Mesenchymal stem cell (in vitro differentiated cells and primary cell): ENCODE results near the gene DBNL.
A peak's percentile ranks its signal among the peaks of the same experiment; 100 is the strongest.

ENCODE experiments used
- DNase-seq: peaks from one replicate; pipeline ENCODE4 v3.0.0-alpha.2; 2013
- H2AFZ ChIP-seq: one replicate; pipeline ENCODE4 v1.6.1; 2013; ENCODE audit warnings: low read depth, mild to moderate bottlenecking, control low read depth, inconsistent platforms, low read length, moderate library complexity
- H2AK5ac ChIP-seq: 2 replicates; pipeline ENCODE4 v1.6.1; 2013; ENCODE audit warnings: low read length, moderate library complexity, mild to moderate bottlenecking, inconsistent platforms; ENCODE audit not compliant: severe bottlenecking
- H2BK120ac ChIP-seq: one replicate; pipeline ENCODE4 v1.6.1; 2013; ENCODE audit warnings: low read depth, mild to moderate bottlenecking, inconsistent platforms, low read length, moderate library complexity
- H2BK12ac ChIP-seq, 2 experiments: one replicate each; pipeline ENCODE4 v1.6.1; 2013; ENCODE audit warnings: inconsistent platforms in 2 of 2, low read length in 2 of 2, mild to moderate bottlenecking in 2 of 2, moderate library complexity in 2 of 2, control low read depth in 1 of 2
- H2BK15ac ChIP-seq: one replicate; pipeline ENCODE4 v1.6.1; 2013; ENCODE audit warnings: mild to moderate bottlenecking, low read depth, inconsistent platforms; ENCODE audit not compliant: poor library complexity, severe bottlenecking
- H2BK5ac ChIP-seq: 2 replicates; pipeline ENCODE4 v1.6.1; 2013; ENCODE audit warnings: low read depth, mild to moderate bottlenecking, low read length, control low read depth, inconsistent platforms; ENCODE audit not compliant: poor library complexity, severe bottlenecking
- H3K14ac ChIP-seq, 2 experiments: one replicate each; pipeline ENCODE4 v1.6.1; 2013; ENCODE audit warnings: inconsistent platforms in 2 of 2, low read length in 2 of 2, control low read depth in 1 of 2, mild to moderate bottlenecking in 1 of 2, moderate library complexity in 1 of 2
- H3K18ac ChIP-seq, 2 experiments: one replicate each; pipeline ENCODE4 v1.6.1; 2013; ENCODE audit warnings: inconsistent platforms in 2 of 2, low read length in 2 of 2, control low read depth in 1 of 2, low read depth in 1 of 2, mild to moderate bottlenecking in 1 of 2
- H3K23ac ChIP-seq, 2 experiments: one replicate each; pipeline ENCODE4 v1.6.1; 2013; ENCODE audit warnings: inconsistent platforms in 2 of 2, low read length in 2 of 2, mild to moderate bottlenecking in 2 of 2, moderate library complexity in 2 of 2, control low read depth in 1 of 2
- H3K27ac ChIP-seq: 2 replicates; pipeline ENCODE4 v1.5.1; 2013; ENCODE audit warnings: mild to moderate bottlenecking, moderate library complexity, low read length, control low read depth, inconsistent platforms; ENCODE audit not compliant: poor library complexity, severe bottlenecking
- H3K27me3 ChIP-seq, 2 experiments: 2 replicates each; pipeline versions ENCODE4 v1.6.1 to v1.7.0; 2013; ENCODE audit warnings: low read length in 2 of 2, mild to moderate bottlenecking in 2 of 2, moderate library complexity in 2 of 2, control low read depth in 1 of 2, inconsistent platforms in 1 of 2; ENCODE audit not compliant: control insufficient read depth in 1 of 2, insufficient read depth in 1 of 2
- H3K36me3 ChIP-seq, 2 experiments: 2 replicates each; pipeline versions ENCODE4 v1.6.1 to v1.7.0; 2013; ENCODE audit warnings: low read length in 2 of 2, control low read depth in 1 of 2, inconsistent platforms in 1 of 2, low read depth in 1 of 2, mild to moderate bottlenecking in 1 of 2; ENCODE audit not compliant: insufficient read depth in 2 of 2, control insufficient read depth in 1 of 2
- H3K4ac ChIP-seq, 2 experiments: one replicate each; pipeline ENCODE4 v1.6.1; 2013; ENCODE audit warnings: inconsistent platforms in 2 of 2, low read length in 2 of 2, mild to moderate bottlenecking in 2 of 2, moderate library complexity in 2 of 2, control low read depth in 1 of 2, low read depth in 1 of 2
- H3K4me1 ChIP-seq: 2 replicates; pipeline ENCODE4 v1.6.1; 2013; ENCODE audit warnings: low read depth, low read length, control low read depth; ENCODE audit not compliant: control insufficient read depth, insufficient read depth
- H3K4me2 ChIP-seq: 2 replicates; pipeline ENCODE4 v1.6.1; 2013; ENCODE audit warnings: low read length, mild to moderate bottlenecking, inconsistent platforms; ENCODE audit not compliant: poor library complexity, severe bottlenecking
- H3K4me3 ChIP-seq, 2 experiments: 2 replicates each; pipeline versions ENCODE4 v1.5.1 to v1.7.0; 2013; ENCODE audit warnings: low read length in 2 of 2, mild to moderate bottlenecking in 2 of 2, control low read depth in 1 of 2, low read depth in 1 of 2; ENCODE audit not compliant: insufficient read depth in 1 of 2
- H3K79me1 ChIP-seq: replicated peaks from 2 replicates; pipeline ENCODE4 v1.6.1; 2013; ENCODE audit warnings: mild to moderate bottlenecking, control low read depth, low read length, inconsistent platforms; ENCODE audit not compliant: poor library complexity, severe bottlenecking
- H3K9ac ChIP-seq: 2 replicates; pipeline ENCODE4 v1.7.0; 2013; ENCODE audit warnings: mild to moderate bottlenecking, low read length, moderate library complexity
- H3K9me3 ChIP-seq: 2 replicates; pipeline ENCODE4 v1.7.0; 2013; ENCODE audit warnings: mild to moderate bottlenecking, low read length; ENCODE audit not compliant: control insufficient read depth
- H4K8ac ChIP-seq: one replicate; pipeline ENCODE4 v1.6.1; 2013; ENCODE audit warnings: inconsistent platforms, mild to moderate bottlenecking, low read length, moderate library complexity
- H4K91ac ChIP-seq: one replicate; pipeline ENCODE4 v1.6.1; 2013; ENCODE audit warnings: mild to moderate bottlenecking, low read length, inconsistent platforms
- WGBS: methylation state at CpG from one replicate; pipeline ENCODE4 v1.1.7; 2013; ENCODE audit warnings: mixed read lengths; 5-methylcytosine and 5-hydroxymethylcytosine counted together

DBNL gene

GRCh38 chr7:44107961-44108767, 63.7 kb downstream of the DBNL start:
- no peak overlapping the region for H3K23ac ChIP-seq
- no peak overlapping the region for H3K9ac ChIP-seq
- no peak overlapping the region for H2BK12ac ChIP-seq
- no peak overlapping the region for H2BK120ac ChIP-seq
- DNase-seq, result no peak
- peaks cover 62% of the 10 kb centered on the region for H3K4me1 ChIP-seq
- H3K18ac ChIP-seq, result no peak overlapping the region
- no peak overlapping the region for H3K4me3 ChIP-seq
- no peak overlapping the region for H3K14ac ChIP-seq
- no peak overlapping the region for H2BK15ac ChIP-seq
- no peaks in the 10 kb centered on the region for H3K27me3 ChIP-seq
- H4K91ac ChIP-seq, result no peak overlapping the region
- 96% methylated on average over 18 of the region's 21 CpGs for WGBS
- no peak overlapping the region for H2BK5ac ChIP-seq
- H4K8ac ChIP-seq, result no peak overlapping the region
- no peaks in the 10 kb centered on the region for H3K9me3 ChIP-seq
- no peak overlapping the region for H3K4ac ChIP-seq
- no peak overlapping the region for H2AK5ac ChIP-seq
- H2AFZ ChIP-seq, result no peak overlapping the region
- H3K27ac ChIP-seq, result no peak overlapping the region
- no peak overlapping the region for H3K4me2 ChIP-seq
- peaks cover 66 to 73% of the 10 kb centered on the region in 2 experiments for H3K36me3 ChIP-seq
- peaks cover 18% of the 10 kb centered on the region for H3K79me1 ChIP-seq

DNA sequence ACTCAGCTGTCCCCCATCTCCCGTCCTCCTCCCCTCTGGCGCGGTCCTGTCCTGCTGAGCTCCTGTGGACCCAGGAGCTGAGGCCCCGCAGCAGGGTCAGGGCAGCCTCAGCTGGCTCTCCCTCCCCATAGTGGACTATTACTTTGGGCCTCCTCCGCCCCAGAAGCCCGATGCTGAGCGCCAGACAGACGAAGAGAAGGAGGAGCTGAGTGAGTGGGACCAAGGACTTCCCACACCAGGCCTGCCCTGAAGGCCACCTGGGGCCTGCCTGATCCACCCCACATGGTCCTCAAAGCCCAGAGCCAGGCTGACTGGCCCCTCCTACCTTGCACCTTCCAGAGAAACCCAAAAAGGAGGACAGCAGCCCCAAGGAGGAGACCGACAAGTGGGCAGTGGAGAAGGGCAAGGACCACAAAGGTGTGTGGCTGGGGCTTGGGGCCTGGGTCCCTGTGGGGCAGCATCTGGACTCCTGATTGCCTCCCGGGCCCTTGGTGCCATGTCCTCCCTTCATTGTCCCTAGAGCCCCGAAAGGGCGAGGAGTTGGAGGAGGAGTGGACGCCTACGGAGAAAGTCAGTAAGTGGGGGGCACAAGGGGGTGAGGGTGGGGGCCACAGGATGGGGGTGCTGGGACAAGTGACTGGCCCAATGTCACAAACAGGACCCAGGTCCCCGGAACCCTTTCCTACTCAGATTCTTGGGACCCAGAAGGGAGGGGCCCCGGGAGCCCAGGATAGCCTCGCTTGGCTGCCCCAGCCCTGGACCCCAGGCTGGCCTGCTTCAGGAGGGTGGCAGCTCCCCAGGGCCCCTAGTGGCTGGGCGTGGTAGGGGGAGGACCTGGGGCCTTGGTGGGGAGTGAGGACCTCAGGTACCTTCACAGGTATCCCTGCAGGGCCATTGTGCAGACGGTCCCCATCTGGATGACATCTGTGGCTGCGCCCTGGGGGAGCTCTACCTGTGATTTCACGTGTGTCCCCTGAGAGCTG, 64.6 kb downstream of the DBNL start:
- no peak overlapping the region for H2BK5ac ChIP-seq
- H3K79me1 ChIP-seq, result peaks cover 18% of the 10 kb centered on the region
- DNase-seq, result no peak
- no peak overlapping the region for H2BK120ac ChIP-seq
- H4K91ac ChIP-seq, result no peak overlapping the region
- peaks cover 73 to 81% of the 10 kb centered on the region in 2 experiments for H3K36me3 ChIP-seq
- H3K14ac ChIP-seq, result no peak overlapping the region
- no peak overlapping the region for H3K4me3 ChIP-seq
- H3K27ac ChIP-seq, result no peak overlapping the region
- no peak overlapping the region for H3K23ac ChIP-seq
- no peak overlapping the region for H2BK12ac ChIP-seq
- no peak overlapping the region for H3K18ac ChIP-seq
- no peak overlapping the region for H3K4ac ChIP-seq
- H3K4me1 ChIP-seq, result peaks cover 54% of the 10 kb centered on the region
- no peak overlapping the region for H3K9ac ChIP-seq
- H3K9me3 ChIP-seq, result no peaks in the 10 kb centered on the region
- no peak overlapping the region for H2AK5ac ChIP-seq
- 93% methylated on average over 21 of the region's 21 CpGs for WGBS
- H4K8ac ChIP-seq, result no peak overlapping the region
- no peak overlapping the region for H3K4me2 ChIP-seq
- H2BK15ac ChIP-seq, result no peak overlapping the region
- no peaks in the 10 kb centered on the region for H3K27me3 ChIP-seq
- no peak overlapping the region for H2AFZ ChIP-seq

GRCh38 chr7:44109991-44110390, 65.5 kb downstream of the DBNL start:
- 96% methylated on average over 18 of the region's 18 CpGs for WGBS
- no peaks in the 10 kb centered on the region for H3K9me3 ChIP-seq

More at GRCh38 chr7:44109991-44110390, 65.5 kb downstream of the DBNL start:
- H3K27ac ChIP-seq, result no peak overlapping the region
- H3K4me2 ChIP-seq, result no peak overlapping the region
- H2AK5ac ChIP-seq, result no peak overlapping the region
- no peak overlapping the region for H4K8ac ChIP-seq
- no peak overlapping the region for H2AFZ ChIP-seq
- DNase-seq, result no peak
- H2BK5ac ChIP-seq, result no peak overlapping the region
- H3K36me3 ChIP-seq, result peaks cover 82 to 91% of the 10 kb centered on the region in 2 experiments
- no peak overlapping the region for H2BK12ac ChIP-seq
- H3K27me3 ChIP-seq, result no peaks in the 10 kb centered on the region
- H3K4me1 ChIP-seq, result peaks cover 54% of the 10 kb centered on the region
- H3K79me1 ChIP-seq, result peaks cover 18% of the 10 kb centered on the region
- H2BK15ac ChIP-seq, result no peak overlapping the region
- peak overlapping the region; percentile 19 for H4K91ac ChIP-seq
- no peak overlapping the region for H3K18ac ChIP-seq
- no peak overlapping the region for H3K4me3 ChIP-seq
- H3K23ac ChIP-seq, result no peak overlapping the region
- H3K14ac ChIP-seq, result no peak overlapping the region
- no peak overlapping the region for H3K4ac ChIP-seq
- no peak overlapping the region for H3K9ac ChIP-seq
- H2BK120ac ChIP-seq, result no peak overlapping the region
